Heart right ventricle (tissue), 16 donors: ENCODE results near the gene SLC51A. TPM values are rescaled to one million over a fixed set of nuclear protein-coding genes. Genes with fewer than 3 reads are reported as not detected.
"Not testable (repeated sequence)": the region's sequence is repeated elsewhere in the genome, so short reads cannot be mapped to it uniquely, and the experiment has no call there.

Experiments
- ATAC-seq, 8 donors: fragments of 200-7000 bp; cut with Tn5 transposase; one replicate each; pipeline ENCODE4 v1.9.1; 2020; ENCODE audit warnings: mild to moderate bottlenecking in 8 of 8, moderate library complexity in 8 of 8, moderate number of reproducible peaks in 1 of 8
- DNase-seq, 2 donors: peaks; one replicate each; pipeline ENCODE4 v3.0.0-alpha.2; 2020
- H3K27ac ChIP-seq, 10 donors: fragments of 200-600 bp; sonication (generic) in 2 of 10; one replicate each; pipeline versions ENCODE4 v1.5.0 to v1.8.0; 2020 to 2022; ENCODE audit warnings: mild to moderate bottlenecking in 3 of 10
- H3K27me3 ChIP-seq, 7 donors: fragments of 200-600 bp; one replicate each; pipeline ENCODE4 v1.8.0; 2021 to 2022; ENCODE audit warnings: mild to moderate bottlenecking in 2 of 7
- H3K36me3 ChIP-seq, 9 donors: fragments of 200-600 bp; sonication (generic) in 1 of 9; one replicate each; pipeline versions ENCODE4 v1.5.0 to v1.8.0; 2020 to 2022; ENCODE audit warnings: mild to moderate bottlenecking in 2 of 9
- H3K4me1 ChIP-seq, 9 donors: fragments of 200-600 bp; sonication (generic) in 1 of 9; one replicate each; pipeline versions ENCODE4 v1.5.0 to v1.8.0; 2020 to 2022; ENCODE audit warnings: mild to moderate bottlenecking in 4 of 9
- H3K4me3 ChIP-seq, 10 donors: fragments of 200-600 bp; sonication (generic) in 2 of 10; one replicate each; pipeline versions ENCODE4 v1.5.0 to v1.8.0; 2020 to 2022; ENCODE audit warnings: mild to moderate bottlenecking in 7 of 10, moderate library complexity in 2 of 10
- H3K9me3 ChIP-seq, 11 donors: fragments of 200-600 bp in 10 of 11; sonication (generic) in 2 of 11; one replicate each; pipeline versions ENCODE4 v1.5.0 to v1.8.0; 2013 to 2022; ENCODE audit warnings: mild to moderate bottlenecking in 2 of 11, control low read depth in 1 of 11, moderate library complexity in 1 of 11
- WGBS, 2 donors: extraction: QIAGEN DNeasy Blood & Tissue Kit; methylation state at CpG; one replicate each; pipeline ENCODE4 v1.1.7; 2013; ENCODE audit warnings: inconsistent platforms in 1 of 2; 5-methylcytosine and 5-hydroxymethylcytosine counted together
- intact Hi-C, 10 donors: fragments of 100-400 bp; cut with DNase I; formaldehyde crosslinking; loops; one replicate each; pipeline versions ENCODE4 v1.11.1 to v1.14.2; 2022
- polyA plus RNA-seq, 2 donors: library from polyadenylated mRNA; stranded (reverse); fragments of 200-250 nt; gene quantifications; one replicate each; pipeline ENCODE4 v1.2.3, GENCODE V29; 2013
- total RNA-seq, 10 donors: library from RNA; stranded (reverse); fragmentation: NEBNext Ultra II Directional in 3 of 10; extraction: Animal tissue kit (Norgen Biotek cat#: 25700) in 3 of 10; gene quantifications; one replicate each; pipeline versions ENCODE4 v1.2.1 to v1.2.4, GENCODE V29; 2021 to 2023
- TF ChIP-seq, protein P1 (sequence below), 9 donors: fragments of 200-600 bp; sonication (generic) in 2 of 9; IDR thresholded peaks; one replicate each; pipeline versions ENCODE4 v1.5.0 to v1.8.0; 2021 to 2022; ENCODE audit warnings: antibody characterized with exemption in 9 of 9, mild to moderate bottlenecking in 5 of 9, moderate library complexity in 1 of 9
- donor health status: Arrhythmogenic right ventricular cardiomyopathy.
- donor health status: ischemic (EF 13 %, LVEDD 7.1; RV severe dilation, severe dysfunction).
- donor health status: healthy with polysubstance abuse.
- donor health status: DM: no; HTN: yes; CAD: no.
- donor health status: DM: no; HTN: no; CAD: no.
- donor health status: ischemic (EF 25% LVEDD 6.9; RV normal size, moderate dysfunction).
- donor health status: ischemic (EF 25% LVEDD 5.7; RV mildly dilated, moderate dysfunction).
- donor health status: healthy.
- donor health status: DM: yes; HTN: yes; CAD: no.
- donor health status: Ischemic cardiomyopathy.
- donor health status: ischemic (EF 35%, LVEDD 5.7; RV mildly dilated, moderate dysfunction).
- donor health status: nonischemic (EF 11% LVEDD 7.7; RV severe dilation, severe dysfunction).
- donor health status: DM: yes; HTN: yes; CAD: no.
- donor health status: PGD.
- donor health status: ischemic (EF 29% LVEDD 5.4; RV normal size, mild dysfunction).
- donor health status: nonischemic (EF 23%, LVEDD 6.1; RV moderate dilation, normal function).

Gene SLC51A
- total and polyA plus RNA-seq, 12 donors = 0.23 to 1.0 (median 0.52) TPM; not detected in 7

DNA sequence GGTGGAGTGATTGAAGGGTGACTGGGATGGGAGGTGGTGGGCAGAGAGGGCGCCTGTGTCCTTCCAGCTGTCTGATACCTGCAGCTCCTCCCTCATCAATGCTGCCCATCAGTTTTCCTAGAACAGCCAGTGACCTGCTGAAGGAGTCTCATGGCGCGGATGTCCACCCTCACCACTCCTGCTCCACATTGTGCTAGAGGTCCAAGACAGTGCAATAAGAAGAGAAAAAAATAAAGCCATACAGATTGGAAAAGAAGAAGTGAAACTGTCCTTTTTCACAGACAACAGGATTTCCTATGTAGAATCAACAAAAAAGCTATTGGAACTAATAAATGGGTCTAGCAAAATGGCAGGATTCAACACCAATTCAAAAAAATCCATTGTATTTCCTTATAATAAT lies 12.5 kb upstream of the SLC51A start:
- Histone ChIP-seq H3K27me3 (peaks cover 0 to 8% (median 4%) of the 10 kb centered on the region in 7 donors), H3K27ac (no peak overlapping the region), H3K9me3 (peaks cover 0 to 3% (median 0%) of the 10 kb centered on the region in 11 donors), H3K36me3 (no peaks in the 10 kb centered on the region), H3K4me3 (no peak overlapping the region), H3K4me1 (peaks cover 0 to 3% (median 0%) of the 10 kb centered on the region in 9 donors)
- DNase-seq (no peak), ATAC-seq (no peak)
- WGBS, 2 donors = 90 to 91% methylated on average over 3 of the region's 3 CpGs
- TF ChIP-seq, protein P1, sequence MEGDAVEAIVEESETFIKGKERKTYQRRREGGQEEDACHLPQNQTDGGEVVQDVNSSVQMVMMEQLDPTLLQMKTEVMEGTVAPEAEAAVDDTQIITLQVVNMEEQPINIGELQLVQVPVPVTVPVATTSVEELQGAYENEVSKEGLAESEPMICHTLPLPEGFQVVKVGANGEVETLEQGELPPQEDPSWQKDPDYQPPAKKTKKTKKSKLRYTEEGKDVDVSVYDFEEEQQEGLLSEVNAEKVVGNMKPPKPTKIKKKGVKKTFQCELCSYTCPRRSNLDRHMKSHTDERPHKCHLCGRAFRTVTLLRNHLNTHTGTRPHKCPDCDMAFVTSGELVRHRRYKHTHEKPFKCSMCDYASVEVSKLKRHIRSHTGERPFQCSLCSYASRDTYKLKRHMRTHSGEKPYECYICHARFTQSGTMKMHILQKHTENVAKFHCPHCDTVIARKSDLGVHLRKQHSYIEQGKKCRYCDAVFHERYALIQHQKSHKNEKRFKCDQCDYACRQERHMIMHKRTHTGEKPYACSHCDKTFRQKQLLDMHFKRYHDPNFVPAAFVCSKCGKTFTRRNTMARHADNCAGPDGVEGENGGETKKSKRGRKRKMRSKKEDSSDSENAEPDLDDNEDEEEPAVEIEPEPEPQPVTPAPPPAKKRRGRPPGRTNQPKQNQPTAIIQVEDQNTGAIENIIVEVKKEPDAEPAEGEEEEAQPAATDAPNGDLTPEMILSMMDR (IDR thresholded peaks at IDR 0.05) = no peak
- intact Hi-C loops = no loop called here

DNA sequence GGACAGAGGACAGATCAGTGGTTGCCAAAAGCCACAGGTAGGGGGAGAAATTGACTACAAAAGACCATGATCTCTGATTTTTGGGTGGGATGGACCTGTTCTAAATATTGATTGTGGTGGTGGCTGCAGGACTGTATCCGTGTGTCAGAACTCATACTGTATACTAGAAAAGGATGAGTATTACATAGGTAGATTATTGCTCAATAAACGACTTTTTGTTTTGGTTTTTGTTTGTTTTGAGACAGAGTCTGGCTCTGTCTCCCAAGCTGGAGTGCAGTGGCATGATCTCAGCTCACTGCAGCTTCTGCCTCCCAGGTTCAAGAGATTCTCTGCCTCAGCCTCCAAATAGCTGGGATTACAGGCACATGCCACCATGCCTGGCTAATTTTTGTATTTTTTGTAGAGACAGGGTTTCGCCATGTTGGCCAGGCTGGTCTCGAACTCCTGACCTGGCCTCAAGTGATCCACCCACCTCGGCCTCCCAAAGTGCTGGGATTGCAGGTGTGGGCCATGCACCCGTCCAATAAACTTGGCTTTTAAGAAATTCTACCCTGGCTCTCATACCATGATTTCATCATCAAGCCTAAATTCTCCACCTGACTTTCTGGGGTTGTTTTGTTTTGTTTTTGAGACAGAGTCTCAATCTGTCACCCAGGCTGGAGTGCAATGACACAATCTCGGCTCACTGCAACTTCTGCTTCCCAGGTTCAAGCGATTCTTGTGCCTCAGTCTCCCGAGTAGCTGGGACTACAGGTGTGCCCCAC lies 10.7 kb upstream of the SLC51A start:
- H3K4me3 ChIP-seq, H3K9me3 ChIP-seq, H3K27ac ChIP-seq, H3K4me1 ChIP-seq, H3K36me3 ChIP-seq, ATAC-seq, DNase-seq, intact Hi-C loops: not testable (repeated sequence)
- H3K27me3 ChIP-seq = peaks cover 0 to 10% (median 4%) of the 10 kb centered on the region in 7 donors
- 92% methylated on average over 9 of the region's 9 CpGs for WGBS, 2 donors

DNA sequence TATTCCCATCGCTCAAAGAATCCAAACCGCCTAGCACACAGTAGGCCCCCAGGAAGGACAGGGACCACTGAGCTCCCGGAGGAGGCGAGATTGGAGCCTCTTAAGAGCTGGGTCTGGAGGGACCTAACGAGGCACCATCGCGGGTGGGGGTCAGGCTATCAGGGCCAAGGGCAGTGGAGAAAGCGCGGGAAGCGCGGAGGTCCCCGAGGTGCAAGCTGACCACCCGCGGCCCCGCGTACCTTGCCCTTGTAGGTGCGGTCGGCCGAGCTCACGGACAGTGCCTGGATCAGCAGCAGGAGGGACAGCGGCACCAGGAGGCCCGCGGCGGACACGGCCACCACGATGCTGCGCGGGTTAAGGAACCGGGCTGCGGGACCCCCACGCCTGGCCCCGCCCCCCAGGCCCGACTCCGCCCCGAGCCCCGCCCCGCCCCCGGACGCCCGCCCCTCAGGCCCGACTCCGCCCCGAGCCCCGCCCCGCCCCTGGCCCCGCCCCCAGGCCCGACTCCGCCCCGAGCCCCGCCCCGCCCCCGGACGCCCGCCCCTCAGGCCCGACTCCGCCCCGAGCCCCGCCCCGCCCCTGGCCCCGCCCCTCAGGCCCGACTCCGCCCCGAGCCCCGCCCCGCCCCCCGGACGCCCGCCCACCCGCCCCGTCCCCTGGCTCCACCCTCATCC lies 9.0 kb upstream of the SLC51A start:
- DNase-seq (no peak), ATAC-seq (peak in 4 of 8 donors; percentile 13 to 32 (median 31))
- WGBS, 2 donors = 16 to 19% methylated on average over 23 to 49 of the region's 70 CpGs
- Histone ChIP-seq H3K9me3 (peaks cover 0 to 3% (median 0%) of the 10 kb centered on the region in 11 donors), H3K4me3 (peak overlapping the region in 5 of 10 donors; percentile 8 to 52 (median 25)), H3K27ac (no peak overlapping the region), H3K27me3 (peaks cover 0 to 10% (median 4%) of the 10 kb centered on the region in 7 donors), H3K36me3 (no peaks in the 10 kb centered on the region), H3K4me1 (peaks cover 0 to 3% (median 0%) of the 10 kb centered on the region in 9 donors)
- intact Hi-C loops = no loop called here
- TF ChIP-seq, protein P1 (IDR thresholded peaks at IDR 0.05) = no peak

DNA sequence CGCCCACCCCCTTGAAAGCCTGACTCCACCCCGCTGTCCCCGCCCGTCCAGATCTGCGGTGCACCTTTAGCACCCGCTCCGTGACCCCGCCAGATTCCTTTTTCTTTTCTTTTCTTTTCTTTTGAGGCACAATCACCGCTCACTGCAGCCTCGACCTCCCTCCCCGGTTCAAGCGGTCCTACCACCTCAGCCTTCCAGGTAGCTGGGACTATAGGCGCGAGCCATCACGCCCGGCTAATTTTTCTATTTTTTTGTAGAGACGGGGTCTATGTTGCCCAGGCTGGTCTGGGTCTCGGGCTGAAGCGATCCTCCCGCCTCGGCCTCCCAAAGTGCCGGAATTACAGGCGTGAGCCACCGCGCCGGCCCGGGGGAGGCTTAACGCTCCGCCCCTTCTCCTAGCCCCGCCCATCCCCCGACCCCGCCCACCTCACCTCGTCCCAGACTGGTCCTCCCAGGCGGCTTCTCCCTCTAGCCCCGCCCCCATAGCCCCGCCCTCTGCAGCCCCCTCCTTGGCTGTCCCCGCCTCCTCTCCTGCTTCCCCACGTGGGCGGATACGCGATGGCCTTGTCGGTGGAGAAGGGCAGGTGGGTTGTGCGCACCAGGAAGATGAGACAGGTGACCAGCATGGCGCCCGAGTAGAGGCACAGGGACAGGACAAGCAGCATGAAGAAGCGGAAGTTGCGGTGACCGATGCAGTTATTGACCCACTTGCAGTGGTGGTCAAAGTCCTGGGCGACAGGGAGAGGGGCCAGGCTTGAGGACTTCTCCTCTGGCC lies 8.3 kb upstream of the SLC51A start:
- no peaks in the 10 kb centered on the region for H3K36me3 ChIP-seq
- intact Hi-C loops = no loop called here
- H3K4me1 ChIP-seq = peaks cover 0 to 3% (median 0%) of the 10 kb centered on the region in 9 donors
- peaks cover 0 to 3% (median 0%) of the 10 kb centered on the region in 11 donors for H3K9me3 ChIP-seq
- peaks cover 0 to 10% (median 4%) of the 10 kb centered on the region in 7 donors for H3K27me3 ChIP-seq
- no peak overlapping the region for H3K27ac ChIP-seq
- TF ChIP-seq, protein P1 (IDR thresholded peaks at IDR 0.05) = no peak
- H3K4me3 ChIP-seq = peak overlapping the region in 8 of 10 donors; percentile 4 to 52 (median 21)
- WGBS, 2 donors = 31 to 36% methylated on average over 46 to 49 of the region's 49 CpGs
- DNase-seq (no peak), ATAC-seq (peak in 6 of 8 donors; percentile 26 to 73 (median 48))
